Measurements from ENCODE around the gene TSGA10IP.
"Not testable (repeated sequence)": the region's sequence is repeated elsewhere in the genome, so short reads cannot be mapped to it uniquely, and the experiment has no call there.

The TSGA10IP gene

GRCh38 chr11:65947603-65948125, 2.4 kb downstream of the TSGA10IP start:
- DNase-seq (ENCODE audit: low spot score), result no peak

GRCh38 chr11:65950711-65951110, 5.4 kb downstream of the TSGA10IP start:
- DNase-seq (ENCODE audit: low spot score), result not testable (repeated sequence)

- not testable (repeated sequence) for DNase-seq (ENCODE audit: low spot score)
Observed at GRCh38 chr11:65951641-65952040, 6.4 kb downstream of the TSGA10IP start.

GRCh38 chr11:65952052-65952521, 6.8 kb downstream of the TSGA10IP start:
- DNase-seq (ENCODE audit: low spot score), result no peak

- no peak for DNase-seq (ENCODE audit: low spot score)
Observed at GRCh38 chr11:65953471-65953870, 8.2 kb downstream of the TSGA10IP start.

GRCh38 chr11:65954771-65955170, 9.5 kb downstream of the TSGA10IP start:
- DNase-seq (ENCODE audit: low spot score), result no peak

- DNase-seq (ENCODE audit: low spot score), result no peak
Observed at GRCh38 chr11:65958291-65958690, 13.0 kb downstream of the TSGA10IP start.

GRCh38 chr11:65958774-65959420, 13.6 kb downstream of the TSGA10IP start:
- no peak for DNase-seq (ENCODE audit: low spot score)

GRCh38 chr11:65960824-65961266, 15.6 kb downstream of the TSGA10IP start:
- DNase-seq (ENCODE audit: low spot score), result no peak

- peak; percentile 99 for DNase-seq (ENCODE audit: low spot score)
Observed at GRCh38 chr11:65961267-65962140, 16.2 kb downstream of the TSGA10IP start, which contains the start of gene SART1. TSS of gene SART1 (plus strand) at chr11:65961734. CDS start at chr11:65961781, 47 bp downstream.

- DNase-seq (ENCODE audit: low spot score), result no peak
Observed at GRCh38 chr11:65962141-65962564, 16.9 kb downstream of the TSGA10IP start.

GRCh38 chr11:65964906-65965305, 19.6 kb downstream of the TSGA10IP start:
- no peak for DNase-seq (ENCODE audit: low spot score)

- DNase-seq (ENCODE audit: low spot score), result no peak
Observed at GRCh38 chr11:65965986-65966762, 20.9 kb downstream of the TSGA10IP start.

GRCh38 chr11:65967329-65967934, 22.2 kb downstream of the TSGA10IP start:
- no peak for DNase-seq (ENCODE audit: low spot score)

GRCh38 chr11:65968600-65969482, 23.6 kb downstream of the TSGA10IP start:
- no peak for DNase-seq (ENCODE audit: low spot score)

- DNase-seq (ENCODE audit: low spot score), result no peak
Observed at GRCh38 chr11:65972116-65972515, 26.8 kb downstream of the TSGA10IP start.

GRCh38 chr11:65973439-65974110, 28.3 kb downstream of the TSGA10IP start:
- DNase-seq (ENCODE audit: low spot score), result no peak

GRCh38 chr11:65975771-65976170, 30.5 kb downstream of the TSGA10IP start:
- no peak for DNase-seq (ENCODE audit: low spot score)

GRCh38 chr11:65976216-65977176, 31.2 kb downstream of the TSGA10IP start:
- no peak for DNase-seq (ENCODE audit: low spot score)
